OCI-M1 (cell line): ENCODE measurements around the gene ASMTL.
"Not testable (repeated sequence)": the region's sequence is repeated elsewhere in the genome, so short reads cannot be mapped to it uniquely, and the experiment has no call there.

Experiments used
- DNase-seq: peaks from one replicate; lab custom pipeline; 2025; lab: John Stamatoyannopoulos, UW

The ASMTL gene, protein sequence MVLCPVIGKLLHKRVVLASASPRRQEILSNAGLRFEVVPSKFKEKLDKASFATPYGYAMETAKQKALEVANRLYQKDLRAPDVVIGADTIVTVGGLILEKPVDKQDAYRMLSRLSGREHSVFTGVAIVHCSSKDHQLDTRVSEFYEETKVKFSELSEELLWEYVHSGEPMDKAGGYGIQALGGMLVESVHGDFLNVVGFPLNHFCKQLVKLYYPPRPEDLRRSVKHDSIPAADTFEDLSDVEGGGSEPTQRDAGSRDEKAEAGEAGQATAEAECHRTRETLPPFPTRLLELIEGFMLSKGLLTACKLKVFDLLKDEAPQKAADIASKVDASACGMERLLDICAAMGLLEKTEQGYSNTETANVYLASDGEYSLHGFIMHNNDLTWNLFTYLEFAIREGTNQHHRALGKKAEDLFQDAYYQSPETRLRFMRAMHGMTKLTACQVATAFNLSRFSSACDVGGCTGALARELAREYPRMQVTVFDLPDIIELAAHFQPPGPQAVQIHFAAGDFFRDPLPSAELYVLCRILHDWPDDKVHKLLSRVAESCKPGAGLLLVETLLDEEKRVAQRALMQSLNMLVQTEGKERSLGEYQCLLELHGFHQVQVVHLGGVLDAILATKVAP

GRCh38 chrX:1452516-1453394, at the start of gene ASMTL:
Gene ASMTL, minus strand, starts transcription at chrX:1452909. Its CDS starts 69 bp downstream, at chrX:1452840.
- DNase-seq = no peak

- no peak for DNase-seq
Measured at GRCh38 chrX:1502241-1502640, 49.5 kb upstream of the ASMTL start.

DNA sequence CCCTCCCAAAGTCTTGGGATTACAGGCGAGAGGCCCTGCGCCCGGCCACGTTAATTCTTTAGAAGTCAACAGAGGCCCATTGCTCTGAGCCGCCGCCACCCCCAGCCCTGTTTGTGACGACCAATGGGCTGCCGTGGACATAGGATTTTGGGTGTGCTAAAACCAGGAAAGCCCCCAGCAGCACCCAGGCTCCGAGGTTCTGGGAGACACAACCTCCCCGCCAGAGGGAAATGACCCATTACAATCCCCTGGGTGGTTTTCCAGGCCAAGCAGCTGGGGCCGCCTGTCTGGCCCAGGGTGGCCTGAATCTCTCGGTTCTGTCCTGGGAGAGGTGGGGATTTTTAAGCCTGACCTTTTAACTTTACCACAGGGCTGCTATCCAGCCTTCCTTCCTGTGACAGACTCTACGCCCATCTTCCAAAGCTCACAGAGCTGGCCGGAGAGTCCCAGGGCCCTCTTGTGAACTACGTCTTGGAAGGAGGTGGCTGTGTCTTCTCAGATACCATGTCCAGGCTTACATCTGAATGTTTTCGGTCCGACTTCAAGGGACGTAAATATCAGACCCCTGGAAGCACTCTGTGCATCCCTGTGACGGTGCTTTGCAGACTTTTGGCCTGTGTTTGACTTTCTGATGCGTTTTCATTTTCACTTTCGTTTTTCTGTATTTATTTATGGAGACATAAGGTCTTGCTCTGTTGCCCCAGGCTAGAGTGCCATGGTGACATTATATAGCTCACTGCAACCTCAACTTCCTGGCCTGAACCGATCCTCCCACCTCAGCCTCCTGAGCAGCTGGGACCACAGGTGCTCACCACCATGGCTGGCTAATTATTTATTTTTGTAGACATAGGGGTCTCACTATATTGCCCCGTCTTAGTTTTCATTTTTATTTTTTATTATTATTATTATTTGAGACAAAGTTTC, 48.3 kb upstream of the ASMTL start:
- DNase-seq = peak; percentile 9

- DNase-seq = no peak
Measured at GRCh38 chrX:1496076-1496475, 43.4 kb upstream of the ASMTL start.

DNA sequence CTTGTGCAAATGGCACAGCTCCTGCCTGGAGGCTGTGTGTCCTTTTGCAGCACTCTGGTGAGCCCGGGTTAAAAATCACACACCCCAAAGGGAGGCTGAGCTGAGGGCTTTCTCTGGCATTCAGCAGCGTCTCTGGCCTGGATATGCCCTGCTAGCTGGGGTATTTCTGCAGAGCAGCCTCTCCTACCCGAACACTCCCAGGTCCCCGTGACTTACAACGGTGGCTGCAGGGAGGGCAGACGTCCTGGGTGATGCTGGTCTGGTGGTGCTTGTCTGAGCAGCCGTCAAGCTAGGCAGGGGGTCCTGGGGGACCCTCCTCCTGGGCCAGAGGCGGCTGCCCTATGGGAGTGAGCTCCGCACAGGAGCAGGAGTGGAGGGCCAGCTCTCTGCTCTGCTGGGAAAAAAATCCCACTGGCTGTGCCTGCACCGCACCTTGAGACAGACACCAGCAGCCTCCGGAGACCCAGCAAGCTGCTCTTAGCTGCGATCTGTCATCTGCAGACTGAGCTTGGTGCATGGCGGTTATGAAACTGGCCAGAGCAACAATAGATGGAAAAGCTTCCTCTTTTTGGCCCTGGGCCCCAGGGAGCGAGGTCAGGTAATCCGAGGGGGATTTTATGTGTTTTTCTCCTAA, 41.3 kb upstream of the ASMTL start:
- peak; percentile 69 for DNase-seq

DNA sequence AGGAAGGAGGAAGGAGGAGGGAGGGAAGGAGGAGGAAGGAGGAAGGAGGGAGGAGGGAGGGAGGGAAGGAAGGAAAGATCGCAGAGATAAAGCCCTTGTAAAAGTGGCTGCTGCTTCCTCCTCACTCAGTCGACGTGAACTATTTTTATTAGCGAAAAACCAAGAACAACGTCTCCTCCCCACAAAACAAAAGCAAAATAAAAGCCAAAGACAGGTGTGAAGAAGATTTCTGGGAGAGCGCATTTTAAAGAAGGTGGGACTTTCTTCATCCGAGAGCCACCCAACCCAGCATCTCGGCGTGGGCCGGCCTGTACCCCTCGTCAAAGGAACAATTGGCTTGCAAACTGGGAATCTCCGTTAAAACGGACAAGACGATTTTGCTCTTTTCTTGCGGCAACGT, 40.7 kb upstream of the ASMTL start:
- DNase-seq = no peak

- no peak for DNase-seq
Measured at GRCh38 chrX:1492421-1493012, 39.8 kb upstream of the ASMTL start.

- no peak for DNase-seq
Measured at GRCh38 chrX:1491851-1492349, 39.2 kb upstream of the ASMTL start.

DNA sequence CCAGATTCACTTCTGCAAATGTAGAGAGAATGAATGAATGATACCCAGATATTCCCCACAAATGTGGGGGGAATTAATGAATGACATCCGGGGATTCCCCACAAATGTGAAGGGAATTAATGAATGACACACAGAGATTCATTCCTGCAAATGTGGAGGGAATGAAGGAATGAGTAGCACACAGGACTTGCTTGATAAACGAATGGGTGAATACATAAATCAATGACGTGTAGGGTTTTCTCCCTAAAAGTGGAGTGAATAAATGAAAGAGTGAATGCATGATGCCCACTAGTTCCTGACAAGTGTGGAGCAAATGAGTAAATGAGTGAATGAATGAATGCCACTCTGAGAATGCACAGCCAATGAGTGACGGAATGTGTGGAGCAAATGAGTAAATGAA, 38.5 kb upstream of the ASMTL start:
- DNase-seq = not testable (repeated sequence)

DNA sequence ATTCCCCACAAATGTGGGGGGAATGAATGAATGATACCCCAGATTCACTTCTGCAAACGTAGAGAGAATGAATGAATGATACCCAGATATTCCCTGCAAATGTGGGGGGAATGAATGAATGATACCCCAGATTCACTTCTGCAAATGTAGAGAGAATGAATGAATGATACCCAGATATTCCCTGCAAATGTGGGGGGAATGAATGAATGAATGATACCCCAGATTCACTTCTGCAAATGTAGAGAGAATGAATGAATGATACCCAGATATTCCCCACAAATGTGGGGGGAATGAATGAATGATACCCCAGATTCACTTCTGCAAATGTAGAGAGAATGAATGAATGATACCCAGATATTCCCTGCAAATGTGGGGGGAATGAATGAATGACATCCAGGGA, 38.0 kb upstream of the ASMTL start:
- not testable (repeated sequence) for DNase-seq

DNA sequence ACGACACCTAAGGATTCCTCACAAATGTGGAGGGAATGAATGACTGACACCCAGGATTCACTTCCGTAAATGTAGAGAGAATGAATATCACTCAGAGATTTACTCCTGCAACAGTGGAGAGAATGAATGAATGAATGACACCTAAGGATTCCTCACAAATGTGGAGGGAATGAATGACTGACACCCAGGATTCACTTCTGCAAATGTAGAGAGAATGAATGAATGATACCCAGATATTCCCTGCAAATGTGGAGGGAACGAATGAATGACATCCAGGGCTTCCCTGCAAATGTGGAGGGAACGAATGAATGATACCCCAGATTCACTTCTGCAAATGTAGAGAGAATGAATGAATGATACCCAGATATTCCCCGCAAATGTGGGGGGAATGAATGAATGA, 36.6 kb upstream of the ASMTL start:
- DNase-seq = not testable (repeated sequence)

- DNase-seq = no peak
Measured at GRCh38 chrX:1488745-1489144, 36.0 kb upstream of the ASMTL start.

GRCh38 chrX:1488141-1488540, 35.4 kb upstream of the ASMTL start:
- no peak for DNase-seq

DNA sequence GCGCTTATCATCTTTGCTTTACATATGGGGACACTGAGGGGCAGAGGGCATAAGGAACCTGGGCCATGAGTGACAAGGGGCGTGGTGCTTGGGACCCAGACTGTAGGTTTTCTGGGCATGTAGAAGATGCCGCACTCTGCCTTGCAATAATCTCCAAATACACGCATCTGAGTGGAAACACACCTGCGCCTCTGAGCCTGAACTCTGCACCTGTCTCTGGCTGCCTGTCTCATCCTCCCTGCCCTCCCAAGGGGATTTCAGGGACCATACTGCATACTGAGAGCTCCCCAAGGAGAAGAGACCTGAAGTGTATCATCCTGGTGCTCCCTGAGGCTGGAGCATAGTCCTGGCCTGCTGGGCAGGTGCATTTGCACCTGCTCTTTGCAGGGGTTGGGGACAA, 34.7 kb upstream of the ASMTL start:
- DNase-seq = no peak

- no peak for DNase-seq
Measured at GRCh38 chrX:1486749-1487361, 34.1 kb upstream of the ASMTL start.

GRCh38 chrX:1486177-1486576, 33.5 kb upstream of the ASMTL start:
- DNase-seq = no peak

GRCh38 chrX:1485033-1485432, 32.3 kb upstream of the ASMTL start:
- no peak for DNase-seq

DNA sequence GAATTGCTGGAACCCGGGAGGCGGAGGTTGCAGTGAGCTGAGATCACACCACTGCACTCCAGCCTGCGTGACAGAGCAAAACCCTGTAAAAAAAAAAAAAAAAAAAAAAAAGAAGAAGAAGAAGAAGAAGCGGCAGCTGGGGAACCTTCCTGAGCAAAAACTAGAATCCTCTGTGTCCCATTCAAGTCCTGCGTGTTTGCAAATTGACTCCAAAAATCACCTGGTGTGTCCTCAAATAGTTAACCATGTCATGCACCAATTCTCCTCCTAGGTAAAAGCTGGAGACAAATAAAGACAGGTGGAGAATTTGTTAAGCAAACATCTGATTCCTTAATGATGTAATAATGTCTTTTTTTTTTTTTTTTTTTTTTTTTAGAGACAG, 31.9 kb upstream of the ASMTL start:
- no peak for DNase-seq

- no peak for DNase-seq
Measured at GRCh38 chrX:1483843-1484637, 31.3 kb upstream of the ASMTL start.
